Activated T-helper 1 cell treated with anti-CD3 and anti-CD28 coated beads, Interleukin-12 subunit alpha, Interleukin-12 subunit beta, Interleukin-2, Interleukin-4 antibody, amounts not matched to agents 30 ng/mL and 10 ng/mL and 1 ng/mL, durations not matched to agents 14 hours and 24 hours and 36 hours (primary cell): ENCODE data around the gene TENM4. TPM values are rescaled to one million over a fixed set of nuclear protein-coding genes. Genes with fewer than 3 reads are reported as not detected.
"Not testable (repeated sequence)": the region's sequence is repeated elsewhere in the genome, so short reads cannot be mapped to it uniquely, and the experiment has no call there.

Source experiments
- DNase-seq: peaks from one replicate; pipeline ENCODE4 v3.0.0; 2021; ENCODE audit warnings: low spot score
- H3K27ac Mint-ChIP-seq: one replicate; pipeline ENCODE4 v1.8.0; 2021; ENCODE audit warnings: mild to moderate bottlenecking, mixed read lengths
- H3K27me3 Mint-ChIP-seq: one replicate; pipeline ENCODE4 v1.8.0; 2022; ENCODE audit warnings: mild to moderate bottlenecking, moderate library complexity, mixed read lengths; ENCODE audit not compliant: insufficient read depth
- H3K36me3 Mint-ChIP-seq: one replicate; pipeline ENCODE4 v1.8.0; 2021; ENCODE audit warnings: low read depth, mixed read lengths
- H3K4me1 Mint-ChIP-seq: one replicate; pipeline ENCODE4 v1.8.0; 2021; ENCODE audit warnings: low read depth, mixed read lengths
- H3K4me3 Mint-ChIP-seq: one replicate; pipeline ENCODE4 v1.8.0; 2021; ENCODE audit warnings: mild to moderate bottlenecking, moderate library complexity, mixed read lengths
- H3K9me3 Mint-ChIP-seq: one replicate; pipeline ENCODE4 v1.8.0; 2021; ENCODE audit warnings: mixed read lengths
- intact Hi-C: fragments of 100-400 bp; cut with micrococcal nuclease; formaldehyde crosslinking; loops from one replicate; pipeline ENCODE4 v1.15.1; 2024
- total RNA-seq: library from RNA; stranded (reverse); gene quantifications from 2 replicates; pipeline ENCODE4 v1.2.3, GENCODE V29; 2022

Gene TENM4
- total RNA-seq, 1 donor from 2014 or later: 0.03 TPM

GRCh38 chr11:78637527-78637926, 803.3 kb downstream of the TENM4 start:
- peaks cover 28% of the 10 kb centered on the region for H3K4me1 Mint-ChIP-seq
- H3K27me3 Mint-ChIP-seq, H3K4me3 Mint-ChIP-seq, intact Hi-C loops, H3K36me3 Mint-ChIP-seq, H3K27ac Mint-ChIP-seq, DNase-seq: not testable (repeated sequence)
- H3K9me3 Mint-ChIP-seq: peaks cover 33% of the 10 kb centered on the region

- Mint-ChIP-seq H3K4me1 (peaks cover 21% of the 10 kb centered on the region), H3K27me3 (no peaks in the 10 kb centered on the region), H3K4me3 (no peak overlapping the region), H3K9me3 (peaks cover 38% of the 10 kb centered on the region), H3K36me3 (peaks cover 3% of the 10 kb centered on the region), H3K27ac (peak overlapping the region; percentile 74)
- no peak for DNase-seq
- intact Hi-C loops: loop anchor here (1.0 kb wide), 1 partner anchor 16 kb away; no protein-coding TSS in a partner anchor
Measured at GRCh38 chr11:78635814-78636506, 804.9 kb downstream of the TENM4 start.

GRCh38 chr11:78633516-78634310, 807.1 kb downstream of the TENM4 start:
- Mint-ChIP-seq H3K27me3 (no peaks in the 10 kb centered on the region), H3K4me3 (peak overlapping the region; percentile 5), H3K36me3 (peaks cover 3% of the 10 kb centered on the region), H3K9me3 (peaks cover 54% of the 10 kb centered on the region), H3K27ac (peak overlapping the region; percentile 91), H3K4me1 (peaks cover 21% of the 10 kb centered on the region)
- no peak for DNase-seq
- intact Hi-C loops: loop anchor here (1.0 kb wide), 1 partner anchor 10 kb away; no protein-coding TSS in a partner anchor

GRCh38 chr11:78630561-78631303, 810.1 kb downstream of the TENM4 start:
- peaks cover 15% of the 10 kb centered on the region for H3K4me1 Mint-ChIP-seq
- H3K9me3 Mint-ChIP-seq: peaks cover 53% of the 10 kb centered on the region
- no peak overlapping the region for H3K4me3 Mint-ChIP-seq
- no peak overlapping the region for H3K27ac Mint-ChIP-seq
- intact Hi-C loops: no loop called here
- no peak for DNase-seq
- H3K36me3 Mint-ChIP-seq: peaks cover 3% of the 10 kb centered on the region
- peaks cover 2% of the 10 kb centered on the region for H3K27me3 Mint-ChIP-seq

- H3K9me3 Mint-ChIP-seq: peaks cover 51% of the 10 kb centered on the region
- H3K36me3 Mint-ChIP-seq: peaks cover 3% of the 10 kb centered on the region
- H3K4me3 Mint-ChIP-seq: no peak overlapping the region
- H3K27me3 Mint-ChIP-seq: peaks cover 2% of the 10 kb centered on the region
- no peak for DNase-seq
- no peak overlapping the region for H3K27ac Mint-ChIP-seq
- H3K4me1 Mint-ChIP-seq: peaks cover 12% of the 10 kb centered on the region
- intact Hi-C loops: no loop called here
Measured at GRCh38 chr11:78630155-78630554, 810.7 kb downstream of the TENM4 start.

GRCh38 chr11:78622666-78623065, 818.2 kb downstream of the TENM4 start:
- no peak for DNase-seq
- Mint-ChIP-seq H3K9me3 (peaks cover 6% of the 10 kb centered on the region), H3K4me3 (no peak overlapping the region), H3K27me3 (no peaks in the 10 kb centered on the region), H3K4me1 (no peaks in the 10 kb centered on the region), H3K27ac (no peak overlapping the region), H3K36me3 (no peaks in the 10 kb centered on the region)
- intact Hi-C loops: no loop called here

GRCh38 chr11:78620159-78620558, 820.7 kb downstream of the TENM4 start:
- Mint-ChIP-seq H3K27ac (no peak overlapping the region), H3K27me3 (no peaks in the 10 kb centered on the region), H3K9me3 (peaks cover 4% of the 10 kb centered on the region), H3K36me3 (no peaks in the 10 kb centered on the region), H3K4me3 (no peak overlapping the region), H3K4me1 (no peaks in the 10 kb centered on the region)
- intact Hi-C loops: no loop called here
- no peak for DNase-seq

GRCh38 chr11:78615724-78616123, 825.1 kb downstream of the TENM4 start:
- no peak for DNase-seq
- Mint-ChIP-seq H3K27me3 (peaks cover 5% of the 10 kb centered on the region), H3K9me3 (peaks cover 4% of the 10 kb centered on the region), H3K27ac (no peak overlapping the region), H3K4me3 (no peak overlapping the region), H3K4me1 (no peaks in the 10 kb centered on the region), H3K36me3 (no peaks in the 10 kb centered on the region)
- intact Hi-C loops: no loop called here

GRCh38 chr11:78613378-78613813, 827.4 kb downstream of the TENM4 start:
- intact Hi-C loops: no loop called here
- Mint-ChIP-seq H3K27ac (no peak overlapping the region), H3K9me3 (no peaks in the 10 kb centered on the region), H3K4me3 (no peak overlapping the region), H3K4me1 (no peaks in the 10 kb centered on the region), H3K27me3 (peaks cover 5% of the 10 kb centered on the region), H3K36me3 (no peaks in the 10 kb centered on the region)
- DNase-seq: no peak

GRCh38 chr11:78612721-78613377, 828.0 kb downstream of the TENM4 start:
- no peaks in the 10 kb centered on the region for H3K36me3 Mint-ChIP-seq
- peaks cover 5% of the 10 kb centered on the region for H3K27me3 Mint-ChIP-seq
- no peak overlapping the region for H3K27ac Mint-ChIP-seq
- DNase-seq: no peak
- no peak overlapping the region for H3K4me3 Mint-ChIP-seq
- no peaks in the 10 kb centered on the region for H3K4me1 Mint-ChIP-seq
- no peaks in the 10 kb centered on the region for H3K9me3 Mint-ChIP-seq
- intact Hi-C loops: no loop called here

GRCh38 chr11:78609321-78609720, 831.5 kb downstream of the TENM4 start:
- H3K36me3 Mint-ChIP-seq, H3K27ac Mint-ChIP-seq, H3K27me3 Mint-ChIP-seq, H3K9me3 Mint-ChIP-seq, DNase-seq, H3K4me3 Mint-ChIP-seq, H3K4me1 Mint-ChIP-seq, intact Hi-C loops: not testable (repeated sequence)

- peaks cover 6% of the 10 kb centered on the region for H3K27me3 Mint-ChIP-seq
- no peak for DNase-seq
- H3K36me3 Mint-ChIP-seq: no peaks in the 10 kb centered on the region
- no peaks in the 10 kb centered on the region for H3K9me3 Mint-ChIP-seq
- intact Hi-C loops: no loop called here
- H3K27ac Mint-ChIP-seq: no peak overlapping the region
- H3K4me3 Mint-ChIP-seq: no peak overlapping the region
- no peaks in the 10 kb centered on the region for H3K4me1 Mint-ChIP-seq
Measured at GRCh38 chr11:78607696-78608095, 833.1 kb downstream of the TENM4 start.
